Measurements from ENCODE around the gene NLRP11. TPM values are rescaled to one million over a fixed set of nuclear protein-coding genes. Genes with fewer than 3 reads are reported as not detected.
A peak's percentile ranks its signal among the peaks of the same experiment; 100 is the strongest.

NLRP11 gene
- total and polyA plus RNA-seq, 9 of the 15 experiments (the other 6 are each of a cell fraction or from before 2014, with no cell fraction given) = 0.07 to 0.29 (median 0.12) TPM; not detected in 1

- TF ChIP-seq NUFIP1 (IDR thresholded peaks at IDR 0.05; ENCODE audit: partially characterized antibody) = no peak
- TF ChIP-seq GABPA (tag; conservative IDR thresholded peaks at IDR 0.05; ENCODE audit: low read depth) = no peak
- TF ChIP-seq YBX1 (IDR thresholded peaks at IDR 0.05) = no peak
- peak; percentile 90 for TF ChIP-seq USF1 (CRISPR knock-in tag; IDR thresholded peaks at IDR 0.05)
- no peak for TF ChIP-seq ZFX (CRISPR knock-in tag; IDR thresholded peaks at IDR 0.05)
- TF ChIP-seq EP300 (IDR thresholded peaks at IDR 0.05; ENCODE audit: low read length) = 0 out of 2 replicates have a peak, but pooled peaks have one; percentile 8
- TF ChIP-seq MCM2 (IDR thresholded peaks at IDR 0.05; ENCODE audit: low read depth) = no peak
- peak; percentile 79 to 92 for TF ChIP-seq E2F6 (IDR thresholded peaks at IDR 0.05; ENCODE audit: borderline replicate concordance in 1 of 2, extremely low read depth in 1 of 2, insufficient read depth in 1 of 2, insufficient read length in 1 of 2, low read depth in 1 of 2, low read length in 1 of 2, poor library complexity in 1 of 2, severe bottlenecking in 1 of 2)
- no peak for TF ChIP-seq KLF16 (IDR thresholded peaks at IDR 0.05)
- TF ChIP-seq ZSCAN29 (IDR thresholded peaks at IDR 0.05) = no peak
- no peak for TF ChIP-seq UBTF (IDR thresholded peaks at IDR 0.05; ENCODE audit: borderline replicate concordance in 1 of 2, low read depth in 2 of 2, low read length in 2 of 2)
Observed at GRCh38 chr19:55809381-55810058, 22.3 kb downstream of the NLRP11 start (continued).
